ENCODE data around the gene SLCO2A1. TPM values are rescaled to one million over a fixed set of nuclear protein-coding genes. Genes with fewer than 3 reads are reported as not detected.

Gene SLCO2A1
- total and polyA plus RNA-seq, 4 donors = 1.8 to 13.2 (median 8.1) TPM

- 42% methylated on average over 6 of the region's 11 CpGs for WGBS (ENCODE audit: insufficient coverage)
- Histone ChIP-seq H3K27ac (ENCODE audit: low read depth, low read length) (peak overlapping the region; percentile 22), H3K27me3 (ENCODE audit: control insufficient read depth, insufficient read depth, low read length) (peaks cover 2% of the 10 kb centered on the region), H3K4me3 (ENCODE audit: low read depth, low read length) (no peak overlapping the region), H3K4me1 (ENCODE audit: control insufficient read depth, insufficient read depth, low read length) (peaks cover 71% of the 10 kb centered on the region), H3K36me3 (ENCODE audit: control insufficient read depth, insufficient read depth, low read length) (no peaks in the 10 kb centered on the region), H3K9me3 (ENCODE audit: control insufficient read depth, insufficient read depth, low read length) (no peaks in the 10 kb centered on the region)
- DNase-seq (ENCODE audit: low read depth in 4 of 6, low spot score in 6 of 6) = peak in 1 of 6 donors; percentile 38
Observed at GRCh38 chr3:133891662-133892378, 137.9 kb downstream of the SLCO2A1 start.

DNA sequence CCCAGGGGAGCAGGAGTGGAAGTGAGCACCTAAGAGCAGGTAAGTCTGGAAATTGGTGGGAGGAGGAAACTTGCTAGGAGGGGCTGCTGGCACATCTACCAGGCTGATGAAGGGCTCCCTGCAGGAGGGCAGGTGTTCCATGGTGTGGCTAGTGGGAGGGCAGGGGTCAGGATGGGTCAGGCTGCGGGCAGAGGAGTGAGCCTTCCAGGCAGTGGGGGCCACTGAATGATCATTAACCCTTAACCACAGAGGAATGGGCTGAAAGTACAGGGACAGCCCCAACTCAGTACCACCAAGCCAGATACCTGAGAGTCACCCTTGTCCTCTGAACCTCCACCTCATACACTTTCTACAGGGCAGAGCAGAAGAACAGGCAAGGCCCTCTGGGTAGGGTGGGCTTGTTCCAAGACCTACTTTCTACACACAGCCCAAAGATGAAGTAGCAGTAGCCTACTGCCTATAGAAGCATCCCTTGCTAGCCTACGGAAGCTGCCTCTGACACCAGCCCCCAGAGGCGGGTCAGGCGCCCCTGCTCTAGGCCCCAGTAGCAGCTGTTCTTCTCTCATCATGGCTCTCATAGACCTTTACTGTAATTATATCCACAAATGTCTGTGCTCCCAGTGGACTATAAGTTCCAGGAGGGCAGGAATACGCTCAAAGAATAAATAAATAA, 138.6 kb downstream of the SLCO2A1 start:
- WGBS (ENCODE audit: insufficient coverage) = 96% methylated on average over 4 of the region's 5 CpGs
- peaks cover 66% of the 10 kb centered on the region for H3K4me1 ChIP-seq (ENCODE audit: control insufficient read depth, insufficient read depth, low read length)
- no peak overlapping the region for H3K27ac ChIP-seq (ENCODE audit: low read depth, low read length)
- no peaks in the 10 kb centered on the region for H3K36me3 ChIP-seq (ENCODE audit: control insufficient read depth, insufficient read depth, low read length)
- DNase-seq (ENCODE audit: low read depth in 4 of 6, low spot score in 6 of 6) = no peak
- no peaks in the 10 kb centered on the region for H3K9me3 ChIP-seq (ENCODE audit: control insufficient read depth, insufficient read depth, low read length)
- no peaks in the 10 kb centered on the region for H3K27me3 ChIP-seq (ENCODE audit: control insufficient read depth, insufficient read depth, low read length)
- H3K4me3 ChIP-seq (ENCODE audit: low read depth, low read length) = no peak overlapping the region

DNA sequence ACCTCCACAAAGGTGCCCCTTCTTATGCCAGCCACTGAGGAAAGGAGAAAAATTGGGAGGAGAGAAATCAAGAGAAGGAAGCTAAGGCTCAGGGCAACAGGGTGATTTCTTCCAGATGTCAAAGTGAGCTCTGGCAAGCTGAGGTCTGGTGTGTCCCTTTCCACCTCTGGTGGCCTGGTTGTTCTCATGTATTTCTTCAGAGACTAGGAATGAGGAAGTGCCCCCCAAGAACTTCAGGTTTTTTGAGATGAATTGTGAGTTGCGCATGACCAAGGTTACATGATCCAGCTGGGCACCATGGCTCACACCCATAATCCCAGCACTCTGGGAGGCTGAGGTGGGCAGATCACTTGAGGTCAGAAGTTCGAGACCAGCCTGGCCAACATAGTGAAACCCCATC, 139.7 kb downstream of the SLCO2A1 start:
- Histone ChIP-seq H3K9me3 (ENCODE audit: control insufficient read depth, insufficient read depth, low read length) (no peaks in the 10 kb centered on the region), H3K27me3 (ENCODE audit: control insufficient read depth, insufficient read depth, low read length) (no peaks in the 10 kb centered on the region), H3K36me3 (ENCODE audit: control insufficient read depth, insufficient read depth, low read length) (peaks cover 3% of the 10 kb centered on the region), H3K4me1 (ENCODE audit: control insufficient read depth, insufficient read depth, low read length) (peaks cover 68% of the 10 kb centered on the region), H3K4me3 (ENCODE audit: low read depth, low read length) (no peak overlapping the region), H3K27ac (ENCODE audit: low read depth, low read length) (no peak overlapping the region)
- WGBS (ENCODE audit: insufficient coverage) = 100% methylated on average over 1 of the region's 2 CpGs
- DNase-seq (ENCODE audit: low read depth in 4 of 6, low spot score in 6 of 6) = no peak

GRCh38 chr3:133888726-133889340, 140.9 kb downstream of the SLCO2A1 start:
- no peaks in the 10 kb centered on the region for H3K27me3 ChIP-seq (ENCODE audit: control insufficient read depth, insufficient read depth, low read length)
- peak in 2 of 6 donors; percentile 58 to 66 for DNase-seq (ENCODE audit: low read depth in 4 of 6, low spot score in 6 of 6)
- H3K4me1 ChIP-seq (ENCODE audit: control insufficient read depth, insufficient read depth, low read length) = peaks cover 66% of the 10 kb centered on the region
- WGBS (ENCODE audit: insufficient coverage) = 67% methylated on average over 1 of the region's 9 CpGs
- H3K9me3 ChIP-seq (ENCODE audit: control insufficient read depth, insufficient read depth, low read length) = no peaks in the 10 kb centered on the region
- peaks cover 3% of the 10 kb centered on the region for H3K36me3 ChIP-seq (ENCODE audit: control insufficient read depth, insufficient read depth, low read length)
- no peak overlapping the region for H3K4me3 ChIP-seq (ENCODE audit: low read depth, low read length)
- H3K27ac ChIP-seq (ENCODE audit: low read depth, low read length) = peak overlapping the region; percentile 18

DNA sequence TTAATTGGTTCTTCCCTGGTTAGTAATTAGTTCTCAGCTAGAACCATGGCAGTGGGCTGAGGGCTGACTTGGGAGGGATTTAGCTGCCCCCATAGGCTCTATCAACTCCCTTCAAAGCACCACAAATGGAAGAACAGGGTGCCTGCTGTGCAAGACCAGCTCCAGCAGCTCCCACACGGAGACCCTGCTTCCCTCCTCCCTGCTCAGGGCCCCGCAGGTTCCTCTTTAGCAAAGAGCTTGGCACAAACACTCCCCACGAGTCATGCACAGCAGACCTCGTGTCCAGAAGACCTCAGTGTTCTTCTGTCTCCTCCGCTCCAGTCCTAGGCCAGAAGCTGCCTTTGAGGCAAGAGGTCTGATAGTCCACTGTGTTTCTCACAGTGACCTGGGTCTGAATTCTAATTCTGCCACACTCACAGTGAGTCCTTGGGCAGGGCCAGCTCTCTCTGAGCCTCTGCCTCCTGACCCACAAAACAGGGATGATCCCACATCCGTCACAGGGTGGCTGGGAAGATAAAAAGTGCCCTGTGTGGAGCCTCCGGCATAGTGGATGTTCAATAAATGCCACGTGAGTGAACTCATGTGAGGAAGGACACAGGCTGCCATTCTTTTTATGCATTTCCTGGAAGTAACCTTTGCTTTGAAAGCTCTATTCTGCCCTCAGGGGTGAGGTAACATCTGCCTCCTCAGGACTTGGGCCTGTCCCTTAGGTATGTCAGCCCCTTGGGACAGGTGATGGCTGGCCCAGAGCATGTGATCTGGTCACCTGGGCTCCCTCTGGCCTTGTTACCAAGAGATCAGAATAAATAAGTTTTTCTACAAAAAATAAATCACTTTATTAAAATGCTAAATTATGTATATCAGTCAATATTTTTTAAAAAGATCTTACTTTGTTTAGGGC, 141.7 kb downstream of the SLCO2A1 start:
- WGBS (ENCODE audit: insufficient coverage) = 33% methylated on average over 7 of the region's 8 CpGs
- H3K4me3 ChIP-seq (ENCODE audit: low read depth, low read length) = no peak overlapping the region
- H3K36me3 ChIP-seq (ENCODE audit: control insufficient read depth, insufficient read depth, low read length) = peaks cover 3% of the 10 kb centered on the region
- no peak overlapping the region for H3K27ac ChIP-seq (ENCODE audit: low read depth, low read length)
- no peaks in the 10 kb centered on the region for H3K27me3 ChIP-seq (ENCODE audit: control insufficient read depth, insufficient read depth, low read length)
- H3K4me1 ChIP-seq (ENCODE audit: control insufficient read depth, insufficient read depth, low read length) = peaks cover 64% of the 10 kb centered on the region
- H3K9me3 ChIP-seq (ENCODE audit: control insufficient read depth, insufficient read depth, low read length) = no peaks in the 10 kb centered on the region
- DNase-seq (ENCODE audit: low read depth in 4 of 6, low spot score in 6 of 6) = peak in 1 of 6 donors; percentile 63

DNA sequence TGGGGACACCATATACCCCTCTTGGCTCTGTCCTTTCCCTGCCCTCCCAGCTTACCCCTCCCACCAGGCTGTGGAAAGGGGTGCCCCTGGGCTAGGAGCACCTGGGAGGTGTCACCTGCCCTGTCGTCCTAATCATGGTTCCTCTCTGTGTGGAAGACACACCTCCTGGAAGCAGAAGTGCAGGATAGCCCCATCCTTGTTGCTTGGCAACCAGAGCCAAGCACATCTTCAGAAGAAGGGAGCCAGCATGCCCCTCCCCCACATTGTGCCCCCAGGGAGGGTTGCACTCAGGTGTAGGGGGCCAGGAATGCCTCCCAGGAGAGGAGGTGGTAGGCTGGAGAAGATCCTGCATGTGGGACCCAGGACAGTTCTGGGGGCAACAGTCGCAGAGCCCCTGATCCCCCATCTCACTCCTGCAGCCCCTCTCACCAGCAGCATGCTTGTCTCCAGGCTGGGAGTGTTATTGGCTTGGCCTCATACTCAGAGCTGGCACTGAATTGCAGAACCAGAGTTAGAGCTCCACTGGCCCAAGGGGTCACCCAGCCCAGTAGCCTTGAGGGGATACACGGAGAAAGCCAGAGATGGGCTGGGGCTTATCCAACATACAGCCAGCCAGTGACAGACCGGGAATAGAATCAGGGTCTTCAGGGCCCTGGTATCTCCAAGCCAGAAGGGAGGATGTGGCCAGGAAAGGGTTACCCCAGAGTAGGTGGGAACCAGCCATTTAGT, 142.5 kb downstream of the SLCO2A1 start:
- H3K9me3 ChIP-seq (ENCODE audit: control insufficient read depth, insufficient read depth, low read length) = no peaks in the 10 kb centered on the region
- H3K4me1 ChIP-seq (ENCODE audit: control insufficient read depth, insufficient read depth, low read length) = peaks cover 62% of the 10 kb centered on the region
- DNase-seq (ENCODE audit: low read depth in 4 of 6, low spot score in 6 of 6) = no peak
- H3K27ac ChIP-seq (ENCODE audit: low read depth, low read length) = no peak overlapping the region
- no peak overlapping the region for H3K4me3 ChIP-seq (ENCODE audit: low read depth, low read length)
- peaks cover 3% of the 10 kb centered on the region for H3K36me3 ChIP-seq (ENCODE audit: control insufficient read depth, insufficient read depth, low read length)
- H3K27me3 ChIP-seq (ENCODE audit: control insufficient read depth, insufficient read depth, low read length) = no peaks in the 10 kb centered on the region
- 52% methylated on average over 4 of the region's 4 CpGs for WGBS (ENCODE audit: insufficient coverage)

DNA sequence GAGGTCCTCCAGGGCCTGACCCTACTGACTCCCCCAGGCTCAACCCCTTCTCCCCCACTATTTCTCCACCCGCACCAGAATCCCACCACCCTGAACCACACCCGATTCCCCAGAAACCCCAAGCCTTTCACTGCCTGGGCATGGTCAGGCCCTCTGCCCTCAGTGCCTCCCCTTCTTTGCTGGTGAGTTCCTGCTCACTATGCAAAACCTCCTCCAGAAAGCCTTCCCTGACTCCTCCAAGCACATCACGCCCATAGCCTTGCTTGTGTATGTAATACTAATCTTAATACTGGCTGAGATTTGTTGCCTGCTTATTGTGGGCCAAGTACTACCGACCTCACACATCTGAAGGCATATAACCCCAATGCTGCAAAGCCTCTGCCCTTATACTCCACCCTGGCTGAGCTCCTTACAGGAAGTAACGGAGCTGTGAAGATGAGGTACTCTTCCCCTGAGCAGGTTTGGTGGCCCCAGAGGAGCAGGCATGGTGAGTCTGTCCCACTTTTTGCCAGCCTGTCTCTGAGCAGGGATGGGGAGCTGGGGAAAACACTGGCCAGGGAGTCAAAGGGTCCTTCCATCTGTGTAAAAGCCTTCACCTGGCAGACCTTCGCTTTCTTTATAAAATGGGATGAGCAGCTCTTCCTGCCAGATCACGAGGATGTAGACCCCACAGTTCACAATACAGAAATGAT, 143.5 kb downstream of the SLCO2A1 start:
- H3K27ac ChIP-seq (ENCODE audit: low read depth, low read length) = no peak overlapping the region
- 95% methylated on average over 3 of the region's 7 CpGs for WGBS (ENCODE audit: insufficient coverage)

DNA sequence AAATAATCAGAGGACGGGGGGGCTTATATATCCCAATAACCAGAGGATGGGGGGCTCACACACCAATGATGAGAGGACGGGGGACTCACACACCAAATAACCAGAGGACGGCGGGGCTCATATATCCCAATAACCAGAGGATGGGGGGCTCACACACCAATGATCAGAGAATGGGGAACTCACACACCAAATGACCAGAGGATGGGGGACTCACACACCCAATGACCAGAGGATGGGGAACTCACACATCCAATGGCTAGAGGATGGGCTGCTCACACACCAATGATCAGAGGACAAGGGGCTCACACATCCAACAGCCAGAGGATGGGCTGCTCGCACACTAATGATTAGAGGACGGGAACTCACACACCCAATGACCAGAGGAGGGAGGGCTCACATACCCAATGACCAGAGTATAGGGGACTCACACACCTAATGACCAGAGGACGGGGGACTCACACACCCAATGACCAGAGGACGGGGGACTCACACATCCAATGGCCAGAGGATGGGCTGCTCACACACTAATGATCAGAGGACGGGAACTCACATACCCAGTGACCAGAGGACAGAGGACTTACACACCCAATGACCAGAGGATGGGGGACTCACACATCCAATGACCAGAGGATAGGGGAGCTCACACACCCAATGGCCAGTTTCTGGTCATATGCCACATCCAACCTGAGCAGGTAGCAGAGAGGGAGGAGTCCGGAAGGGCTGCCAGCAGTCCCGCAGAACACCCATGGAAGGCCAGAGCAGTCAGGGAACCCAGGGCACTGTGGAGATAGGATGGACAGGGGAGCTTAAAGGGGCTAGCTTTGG, 144.6 kb downstream of the SLCO2A1 start:
- Histone ChIP-seq H3K36me3 (ENCODE audit: control insufficient read depth, insufficient read depth, low read length) (peaks cover 10% of the 10 kb centered on the region), H3K4me3 (ENCODE audit: low read depth, low read length) (no peak overlapping the region), H3K4me1 (ENCODE audit: control insufficient read depth, insufficient read depth, low read length) (peaks cover 47% of the 10 kb centered on the region), H3K27me3 (ENCODE audit: control insufficient read depth, insufficient read depth, low read length) (no peaks in the 10 kb centered on the region), H3K27ac (ENCODE audit: low read depth, low read length) (no peak overlapping the region), H3K9me3 (ENCODE audit: control insufficient read depth, insufficient read depth, low read length) (no peaks in the 10 kb centered on the region)
- 94% methylated on average over 9 of the region's 11 CpGs for WGBS (ENCODE audit: insufficient coverage)
- DNase-seq (ENCODE audit: low read depth in 4 of 6, low spot score in 6 of 6) = no peak

More for the DNA sequence above, 143.5 kb downstream of the SLCO2A1 start:
- Histone ChIP-seq H3K4me3 (ENCODE audit: low read depth, low read length) (no peak overlapping the region), H3K9me3 (ENCODE audit: control insufficient read depth, insufficient read depth, low read length) (no peaks in the 10 kb centered on the region), H3K36me3 (ENCODE audit: control insufficient read depth, insufficient read depth, low read length) (peaks cover 6% of the 10 kb centered on the region), H3K27me3 (ENCODE audit: control insufficient read depth, insufficient read depth, low read length) (no peaks in the 10 kb centered on the region), H3K4me1 (ENCODE audit: control insufficient read depth, insufficient read depth, low read length) (peaks cover 52% of the 10 kb centered on the region)
- DNase-seq (ENCODE audit: low read depth in 4 of 6, low spot score in 6 of 6) = no peak
